NCI-H2196 (cell line): ENCODE results near the gene OR5AU1.
"Not testable (repeated sequence)": the region's sequence is repeated elsewhere in the genome, so short reads cannot be mapped to it uniquely, and the experiment has no call there.

ENCODE experiments used
- DNase-seq: peaks from one replicate; lab custom pipeline; 2025; ENCODE audit not compliant: unreplicated experiment; lab: John Stamatoyannopoulos, UW

Gene OR5AU1

DNA sequence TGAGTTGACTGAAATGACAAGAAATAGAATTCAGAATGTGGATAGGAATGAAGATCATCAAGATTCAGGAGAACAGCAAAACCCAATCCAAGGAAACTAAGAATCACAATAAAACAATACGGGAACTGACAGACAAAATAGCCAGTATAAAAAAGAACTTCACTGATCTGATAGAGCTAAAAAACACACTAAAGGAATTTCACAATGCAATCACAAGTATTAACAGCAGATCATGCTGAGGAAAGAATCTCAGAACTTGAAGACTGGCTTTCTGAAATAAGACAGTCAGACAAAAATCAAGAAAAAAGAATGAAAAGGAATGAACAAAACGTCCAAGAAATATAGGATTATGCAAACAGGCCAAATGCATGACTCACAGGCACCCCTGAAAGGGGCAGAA, 15.3 kb upstream of the OR5AU1 start:
- no peak for DNase-seq

DNA sequence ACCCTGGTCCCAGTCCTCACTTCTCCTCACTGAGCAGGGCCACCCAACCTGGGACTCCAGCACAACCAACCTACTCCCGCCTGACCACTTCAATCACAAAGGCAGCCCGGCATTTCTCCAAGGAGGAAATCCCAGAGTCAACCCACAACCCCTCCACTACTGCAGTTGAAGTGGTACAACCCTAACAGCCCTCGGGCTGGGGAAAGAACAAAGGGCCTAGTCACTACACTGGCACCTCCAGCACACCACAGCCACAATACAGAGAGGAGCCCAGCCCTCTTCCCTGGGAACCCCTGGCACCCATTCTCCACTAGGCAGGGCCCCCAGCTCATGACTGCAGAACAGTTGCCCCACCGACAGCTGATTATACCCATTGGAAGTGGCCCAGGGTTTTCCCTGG, 13.7 kb upstream of the OR5AU1 start:
- DNase-seq, result no peak

DNA sequence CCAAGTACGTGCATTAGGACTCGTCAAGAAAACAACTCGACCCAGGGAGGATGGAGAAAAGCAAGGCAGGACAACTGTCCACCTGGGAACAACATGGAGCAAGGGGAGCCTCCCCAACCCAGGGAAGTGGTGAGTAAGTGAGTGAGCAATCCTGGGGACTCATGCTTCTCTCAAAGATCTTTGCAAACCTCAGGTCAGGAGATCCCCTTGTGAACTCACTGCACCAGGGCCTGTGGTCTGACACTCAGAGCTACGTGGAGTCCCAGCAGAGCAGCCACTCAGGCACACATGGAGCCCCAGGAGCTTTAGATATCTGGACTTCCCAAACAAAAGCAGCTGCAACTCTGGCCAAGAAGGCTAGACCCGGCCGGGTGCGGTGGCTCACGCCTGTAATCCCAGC, 12.2 kb upstream of the OR5AU1 start:
- DNase-seq, result no peak

DNA sequence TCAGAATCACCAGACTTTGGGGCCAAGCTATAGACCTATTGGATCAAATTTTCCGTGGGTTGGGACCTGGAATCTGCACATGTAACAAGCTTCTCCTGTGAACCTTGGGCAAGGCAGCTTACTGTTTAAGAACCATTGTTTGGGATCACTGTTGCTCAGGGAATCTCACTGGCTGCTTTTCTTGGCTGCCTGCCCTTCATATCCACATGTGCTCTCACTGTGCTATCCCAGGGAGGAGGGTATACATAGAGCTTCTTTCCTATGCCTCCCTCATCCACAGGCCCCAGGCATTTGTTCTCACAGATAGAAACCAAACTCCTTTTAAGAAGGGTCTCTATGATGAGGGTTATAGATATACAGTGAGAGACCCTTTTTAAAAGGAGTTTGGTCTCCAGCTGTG, 9.8 kb upstream of the OR5AU1 start:
- not testable (repeated sequence) for DNase-seq

DNA sequence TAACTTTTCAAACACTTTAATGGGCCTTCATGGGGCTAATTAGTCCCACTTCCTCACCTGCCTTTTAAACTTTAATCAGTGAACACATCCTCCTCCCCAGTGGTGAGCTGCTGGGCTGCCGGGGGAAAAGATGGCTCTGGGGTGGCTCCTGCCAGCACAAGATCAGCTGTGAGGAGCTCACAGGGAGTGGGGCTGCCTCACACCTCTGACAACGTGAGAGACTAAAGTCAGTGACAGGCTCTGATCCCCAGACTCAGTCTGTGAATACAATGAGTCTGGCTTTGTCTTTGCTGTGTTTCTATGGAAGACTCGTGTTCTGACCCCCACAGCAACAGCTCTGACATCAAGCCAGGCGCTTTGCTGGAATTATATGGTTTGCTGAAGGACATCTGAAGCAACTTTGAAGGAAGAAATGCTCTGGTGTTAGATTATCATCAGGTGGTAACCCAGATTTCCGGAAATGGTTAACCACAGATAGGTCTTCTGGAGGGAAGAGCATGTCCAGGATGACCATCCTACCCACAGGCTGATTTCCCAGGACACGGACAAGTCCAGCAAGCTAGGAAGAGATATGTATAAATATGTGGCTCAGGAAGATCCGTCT, 9.2 kb upstream of the OR5AU1 start:
- not testable (repeated sequence) for DNase-seq

DNA sequence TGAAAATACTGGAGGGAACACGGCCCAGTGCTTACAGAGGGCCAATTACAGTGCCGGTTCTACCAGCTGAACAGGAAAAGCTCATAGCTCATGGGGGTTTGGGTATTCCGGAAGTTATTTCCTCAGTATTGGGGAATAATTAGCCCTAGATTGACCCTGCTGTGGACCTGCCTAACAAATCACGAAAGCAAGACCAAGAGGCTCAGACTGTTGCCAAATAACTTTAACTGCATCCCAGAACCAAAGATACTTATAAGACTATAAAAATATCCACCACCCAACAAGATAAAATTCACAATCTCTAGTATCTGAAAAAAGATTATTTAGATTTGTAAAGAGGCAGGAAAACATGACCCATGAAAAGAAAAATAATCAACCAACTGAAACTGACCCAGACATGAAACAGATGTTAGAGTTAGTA, 8.0 kb upstream of the OR5AU1 start:
- no peak for DNase-seq

DNA sequence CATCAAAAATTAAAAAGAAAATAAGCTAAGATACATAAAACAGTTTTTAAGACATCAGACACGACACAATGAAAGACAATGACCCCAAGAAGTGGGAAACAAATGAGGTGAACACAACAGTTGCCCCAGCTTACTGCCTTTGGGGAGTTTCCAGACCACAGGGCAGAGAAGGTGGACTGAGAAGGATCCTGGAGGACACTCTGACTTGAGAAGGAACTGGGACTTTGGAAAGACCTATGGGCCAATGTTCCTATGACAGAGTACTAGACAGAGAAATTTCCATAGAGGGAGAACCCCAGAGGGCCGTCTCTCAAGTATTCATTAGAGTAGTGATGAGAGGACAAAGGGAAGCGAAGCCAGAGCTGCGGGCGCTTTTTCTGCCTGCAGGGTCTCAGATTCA, 6.2 kb upstream of the OR5AU1 start:
- DNase-seq, result no peak

DNA sequence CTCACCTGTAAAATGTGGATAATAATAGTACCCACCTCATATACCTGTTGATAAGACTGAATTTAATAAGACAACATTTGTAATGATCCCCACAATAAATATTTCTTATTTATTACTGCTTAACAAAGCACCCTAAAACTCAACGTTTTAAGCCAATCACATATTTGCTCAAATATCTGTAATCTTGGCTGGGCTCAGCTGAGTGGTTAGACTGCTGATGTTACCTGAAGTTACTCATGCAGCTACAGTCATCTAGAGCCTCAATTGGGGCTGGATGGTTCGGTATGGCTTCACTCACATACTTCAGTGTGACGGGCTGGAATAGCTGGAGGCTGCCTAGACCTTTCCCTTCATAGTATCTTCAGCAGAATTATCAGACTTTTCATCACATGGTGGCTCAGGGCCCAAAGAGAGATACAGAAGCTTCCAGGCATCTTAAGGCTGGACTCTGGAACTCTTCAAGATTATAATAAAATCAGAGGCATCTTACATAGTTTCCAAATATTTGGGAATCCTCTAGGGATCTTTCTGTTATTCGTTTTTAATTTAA, 4.3 kb upstream of the OR5AU1 start:
- no peak for DNase-seq

DNA sequence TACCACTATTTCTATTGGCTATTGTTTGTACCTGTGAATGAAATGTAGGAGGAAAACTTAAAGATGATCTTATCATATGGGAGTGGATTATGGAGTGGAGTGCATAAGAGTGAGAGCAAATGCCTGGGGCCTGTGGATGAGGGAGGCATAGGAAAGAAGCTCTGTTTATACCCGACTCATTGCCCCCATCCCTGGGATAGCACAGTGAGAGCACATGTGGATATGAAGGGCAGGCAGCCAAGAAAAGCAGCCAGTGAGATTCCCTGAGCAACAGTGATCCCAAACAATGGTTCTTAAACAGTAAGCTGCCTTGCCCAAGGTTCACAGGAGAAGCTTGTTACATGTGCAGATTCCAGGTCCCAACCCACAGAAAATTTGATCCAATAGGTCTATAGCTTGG, 2.3 kb upstream of the OR5AU1 start:
- not testable (repeated sequence) for DNase-seq

DNA sequence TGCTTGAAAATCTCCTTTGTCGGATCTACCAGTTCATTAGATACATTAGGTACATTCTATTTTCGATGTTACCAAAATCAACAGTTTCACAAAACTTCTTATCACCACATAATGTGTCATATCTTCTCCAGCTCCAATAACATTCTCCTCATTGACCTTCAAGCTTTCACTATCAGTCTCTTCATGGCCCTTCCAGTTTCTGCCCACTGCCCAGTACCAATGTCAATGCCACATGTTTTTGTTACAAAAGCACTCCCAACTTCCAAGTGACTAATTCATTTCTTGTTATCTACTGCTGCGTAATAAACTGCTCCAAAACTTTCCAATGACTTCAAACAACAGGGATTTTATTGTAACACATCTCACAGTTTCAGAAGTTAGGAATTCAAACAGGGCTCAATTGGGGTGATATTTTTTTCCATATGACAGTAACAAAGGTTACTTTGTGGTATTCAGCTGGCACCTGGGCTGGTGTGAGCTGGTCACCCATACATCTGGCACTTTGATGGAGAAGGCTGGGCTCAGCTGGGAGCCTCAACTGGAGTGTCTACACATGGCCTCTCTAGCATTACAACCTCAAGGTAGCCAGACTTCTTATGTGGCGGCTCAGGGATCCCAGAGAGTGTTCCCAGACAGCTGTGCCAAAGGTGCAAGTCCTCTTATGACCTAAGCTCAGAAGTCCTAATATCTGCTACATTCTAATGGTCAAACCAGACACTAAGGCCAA, 6.1 kb downstream of the OR5AU1 start:
- DNase-seq, result no peak

DNA sequence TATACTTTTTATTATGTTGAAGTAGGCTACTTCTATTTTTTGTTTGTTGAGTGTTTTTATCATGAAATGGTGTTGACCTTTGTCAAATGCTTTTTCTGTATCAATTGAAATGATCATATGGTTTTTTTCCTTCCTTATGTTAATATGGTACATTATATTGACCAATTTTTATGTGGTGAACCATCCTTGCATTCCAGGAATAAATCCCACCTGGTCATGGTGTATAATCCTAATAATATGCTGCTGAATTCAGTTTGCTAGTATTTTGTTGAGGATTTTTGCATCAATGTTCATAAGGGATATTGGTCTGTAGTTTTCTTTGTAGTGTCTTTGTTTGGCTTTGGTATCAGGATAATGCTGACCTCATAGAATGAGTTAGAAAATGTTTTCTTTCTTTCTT, 10.4 kb downstream of the OR5AU1 start:
- no peak for DNase-seq

DNA sequence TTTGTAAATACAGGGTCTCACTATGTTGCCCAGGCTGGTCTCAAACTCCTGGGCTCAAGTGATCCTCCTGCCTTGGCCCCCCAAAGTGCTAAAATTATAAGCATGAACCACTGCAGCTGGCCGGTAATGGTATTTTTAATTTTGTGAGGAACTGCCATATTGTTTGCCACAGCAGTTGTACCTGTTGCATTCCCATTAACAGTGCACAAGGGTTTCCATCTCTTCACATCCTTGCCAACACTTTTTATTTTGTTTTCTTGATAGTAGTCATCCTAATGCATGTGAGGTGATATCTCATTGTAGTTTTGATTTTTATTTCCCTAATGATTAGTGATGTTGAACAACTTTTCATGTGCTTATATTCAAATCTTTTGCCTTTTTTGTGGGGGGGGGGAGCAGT, 13.5 kb downstream of the OR5AU1 start:
- no peak for DNase-seq

DNA sequence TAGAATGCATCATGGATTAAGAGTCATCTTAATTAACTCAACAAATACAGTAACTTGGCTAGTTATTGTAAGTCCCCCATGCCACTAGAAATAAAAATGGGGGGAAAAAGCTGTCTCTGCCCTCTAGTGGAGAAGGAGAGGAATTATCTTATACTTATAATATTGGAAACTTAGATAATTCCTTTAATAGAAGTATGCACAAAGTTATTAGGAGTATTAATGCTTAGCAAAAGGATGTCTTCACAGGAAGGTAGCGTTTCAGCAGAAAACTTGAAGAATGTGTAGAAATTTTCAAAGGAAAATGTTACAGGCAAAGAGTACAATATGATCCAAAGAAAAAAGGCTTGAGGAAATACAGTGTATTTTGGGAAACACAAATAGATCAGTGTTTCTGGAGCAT, 19.8 kb downstream of the OR5AU1 start:
- DNase-seq, result peak; percentile 11

DNA sequence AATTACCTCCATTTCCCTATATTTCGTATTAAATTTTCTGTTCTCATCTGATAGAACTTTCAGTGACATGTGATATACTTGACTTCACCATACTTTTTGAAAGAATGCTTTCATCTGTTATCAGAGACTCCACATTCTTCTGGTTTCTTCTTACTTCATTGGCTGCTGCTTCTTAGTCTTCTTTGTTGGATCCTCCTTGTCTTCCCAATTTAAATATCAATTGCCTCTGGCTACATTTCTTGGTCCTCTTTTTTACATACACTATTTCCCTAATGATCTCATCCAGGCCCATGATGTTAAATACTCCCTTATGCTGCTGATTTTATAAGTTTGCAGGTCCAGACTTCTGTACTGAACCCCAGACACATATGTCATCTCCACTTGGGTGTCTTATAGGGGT, 22.0 kb downstream of the OR5AU1 start:
- no peak for DNase-seq

DNA sequence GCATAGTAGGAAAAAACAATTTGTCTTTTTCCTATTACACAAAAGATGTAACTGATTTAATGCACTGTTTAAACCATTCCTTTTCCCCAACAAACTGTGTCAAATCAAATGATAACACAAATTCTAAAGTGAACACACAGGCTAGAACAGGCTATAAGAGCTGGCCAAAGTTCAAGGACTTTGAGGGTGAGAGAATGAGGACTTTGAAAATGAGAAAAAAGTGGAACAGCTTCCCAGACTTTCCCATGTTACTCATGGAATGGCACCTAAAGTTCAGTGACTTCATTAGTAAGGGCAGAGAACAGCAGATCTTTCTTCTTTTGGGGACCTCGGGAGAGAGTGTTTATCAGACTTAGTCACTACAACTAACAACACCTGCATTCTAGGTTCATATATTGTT, 32.4 kb downstream of the OR5AU1 start:
- no peak for DNase-seq

DNA sequence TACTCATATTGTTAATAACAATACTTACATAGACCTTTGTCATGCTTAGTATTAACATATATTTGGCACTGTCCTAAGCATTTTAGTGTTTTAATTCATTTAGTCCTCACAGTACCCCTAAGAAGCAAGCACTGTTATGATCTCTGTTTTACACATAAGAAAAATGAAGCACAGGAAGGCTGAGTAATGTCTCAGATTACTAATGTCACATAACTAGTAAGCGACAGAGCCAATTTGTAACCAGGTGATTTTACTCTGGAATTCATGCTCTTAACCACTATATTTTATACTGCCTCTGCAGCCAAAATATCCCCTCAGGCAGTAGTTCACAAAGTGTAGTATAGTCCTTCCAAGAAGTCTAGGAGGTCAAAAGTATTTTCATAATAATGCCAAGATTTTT, 34.7 kb downstream of the OR5AU1 start:
- no peak for DNase-seq

DNA sequence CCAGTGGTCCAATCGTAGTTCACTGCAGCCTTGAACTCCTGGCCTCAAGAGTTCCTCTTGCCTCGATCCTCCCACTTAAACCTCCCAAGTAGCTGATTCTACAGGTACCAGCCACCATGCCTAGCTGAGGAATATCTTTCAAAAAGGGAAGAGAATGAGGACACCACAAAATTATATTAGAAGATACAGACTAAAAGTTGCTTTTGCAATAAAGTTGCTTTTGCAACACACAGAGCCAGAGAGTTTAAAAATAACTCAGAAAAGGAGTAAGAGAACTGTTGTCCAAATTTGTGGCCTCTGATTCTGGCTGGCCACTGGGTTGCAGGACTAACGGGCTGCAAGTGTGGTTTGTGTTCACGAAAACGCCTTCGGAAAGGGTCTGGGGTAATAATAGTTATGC, 35.2 kb downstream of the OR5AU1 start:
- no peak for DNase-seq

DNA sequence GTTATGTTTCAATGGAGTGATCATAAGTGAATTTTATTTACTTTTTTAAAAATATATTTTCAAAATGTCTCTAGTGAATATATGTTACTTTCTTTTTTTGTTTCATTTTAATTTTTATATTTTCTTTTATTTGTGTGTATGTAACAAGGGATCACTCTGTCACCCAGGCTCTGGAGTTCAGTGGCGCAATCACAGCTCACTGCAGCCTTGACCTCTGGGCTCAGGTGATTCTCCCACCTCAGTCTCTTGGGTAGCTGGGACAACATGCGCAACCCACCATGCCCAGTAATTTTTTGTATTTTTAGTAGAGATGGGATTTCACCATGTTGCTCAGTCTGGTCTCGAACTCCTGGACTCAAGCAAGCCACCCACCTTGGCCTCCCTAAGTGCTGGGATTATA, 36.9 kb downstream of the OR5AU1 start:
- DNase-seq, result no peak

DNA sequence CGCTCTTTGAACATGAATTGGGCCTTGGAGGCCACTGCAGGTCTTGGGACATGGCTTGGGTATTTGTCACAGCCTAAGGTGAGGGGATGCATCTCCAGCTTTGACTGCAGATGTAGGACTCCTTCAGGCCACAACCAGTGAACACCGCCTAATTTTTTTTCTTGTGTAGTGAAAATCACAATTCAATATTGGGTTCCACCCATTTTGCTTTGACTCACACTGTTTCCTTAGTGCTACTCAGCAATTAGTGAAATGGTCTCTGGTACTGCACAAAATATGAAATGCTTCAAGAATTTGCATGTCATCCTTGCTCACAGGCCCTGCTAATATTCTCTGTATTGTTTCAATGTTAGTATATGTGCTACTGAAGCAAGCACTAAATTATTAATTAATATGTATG, 42.5 kb downstream of the OR5AU1 start:
- DNase-seq, result no peak

DNA sequence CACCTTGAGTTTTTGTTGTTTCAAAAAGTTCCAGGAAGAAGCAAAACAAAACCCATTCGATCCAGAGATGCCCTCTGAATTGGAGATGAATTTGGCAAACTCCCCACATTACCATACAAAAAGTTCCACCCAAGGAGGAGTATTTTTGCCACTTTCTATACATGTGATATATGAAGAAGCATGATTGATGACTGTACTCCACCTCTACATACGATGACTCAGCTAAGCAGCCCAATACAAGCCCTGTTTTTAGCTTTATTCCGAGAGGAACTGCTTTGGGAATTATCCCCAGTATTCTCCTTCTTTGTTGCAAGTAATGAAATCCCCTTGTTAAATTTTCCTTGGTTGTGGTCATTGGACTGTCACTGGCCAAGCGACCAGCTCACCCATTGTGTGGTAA, 43.6 kb downstream of the OR5AU1 start:
- DNase-seq, result no peak

DNA sequence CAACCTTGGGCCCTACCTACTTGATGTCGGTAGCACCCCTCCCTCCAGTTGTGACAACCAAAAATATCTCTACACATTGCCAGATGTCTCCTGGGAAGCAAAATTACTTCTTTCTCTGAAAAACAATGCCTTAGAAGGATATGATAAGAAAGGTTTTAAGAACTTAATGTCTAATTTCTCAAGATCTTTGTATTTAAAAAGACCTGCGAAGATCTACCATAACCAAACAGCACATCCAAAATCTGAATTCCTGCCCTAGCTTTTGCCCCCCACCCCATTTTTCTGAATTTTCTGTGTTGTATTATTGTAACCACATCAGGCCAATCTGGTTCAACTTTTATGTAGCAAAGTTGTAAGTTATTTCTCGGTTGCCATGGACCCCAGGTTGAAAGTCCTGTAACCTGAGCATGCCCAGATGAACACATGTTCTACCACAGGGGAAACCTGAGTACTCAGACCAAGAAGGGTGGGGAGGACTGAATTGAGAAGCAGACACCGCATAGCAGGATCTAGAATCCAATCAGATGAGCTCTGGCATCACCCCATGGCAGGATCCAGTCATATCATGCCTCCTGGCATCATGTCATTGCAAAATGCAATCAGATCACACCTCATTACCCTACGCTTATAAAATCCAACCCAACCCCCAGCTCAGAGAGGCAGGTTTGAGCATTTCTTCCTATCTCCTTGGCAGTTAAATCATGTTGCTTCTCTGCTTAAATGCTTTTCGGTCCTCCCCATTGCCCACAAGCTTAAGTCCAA, 46.3 kb downstream of the OR5AU1 start:
- peak; percentile 70 for DNase-seq

DNA sequence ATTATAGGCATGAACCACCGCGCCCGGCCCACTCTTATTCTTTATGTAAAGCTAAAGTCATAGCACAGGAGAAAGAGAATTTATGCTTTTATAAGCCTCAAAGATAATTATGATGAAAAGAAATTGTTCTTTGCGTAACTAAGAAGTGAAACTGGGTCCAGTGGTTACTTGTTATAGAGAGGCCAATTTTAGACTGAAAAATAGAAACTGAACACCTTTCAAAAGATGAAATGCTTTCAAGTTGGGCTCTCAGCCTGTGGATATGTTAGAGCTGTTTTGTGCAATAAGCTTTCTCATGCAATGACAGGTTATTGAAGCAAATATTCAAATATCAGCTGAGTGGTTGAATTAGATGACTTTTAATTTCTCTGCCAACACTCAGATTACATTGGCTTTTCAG, 47.1 kb downstream of the OR5AU1 start:
- DNase-seq, result no peak
